H9 (cell line): ENCODE results near the gene CD84. TPM values are rescaled to one million over a fixed set of nuclear protein-coding genes. Genes with fewer than 3 reads are reported as not detected.
"Not testable (repeated sequence)": the region's sequence is repeated elsewhere in the genome, so short reads cannot be mapped to it uniquely, and the experiment has no call there.

Experiments used
- DNase-seq: peaks from one replicate; pipeline ENCODE4 v3.0.0-alpha.2; 2017
- H2AFZ ChIP-seq: one replicate; pipeline ENCODE4 v1.6.1; 2013; ENCODE audit warnings: mild to moderate bottlenecking, low read length, control low read depth, moderate library complexity
- H2AK5ac ChIP-seq: 2 replicates; pipeline ENCODE4 v1.6.1; 2013; ENCODE audit warnings: low read length, control low read depth, mixed read lengths; ENCODE audit not compliant: insufficient read length
- H2BK120ac ChIP-seq: one replicate; pipeline ENCODE4 v1.6.1; 2013; ENCODE audit warnings: low read depth, mild to moderate bottlenecking, low read length, control low read depth, inconsistent platforms; ENCODE audit not compliant: poor library complexity, severe bottlenecking
- H2BK12ac ChIP-seq: 2 replicates; pipeline ENCODE4 v1.6.1; 2013; ENCODE audit warnings: low read length, control low read depth, mixed read lengths, low read depth; ENCODE audit not compliant: insufficient read length
- H2BK15ac ChIP-seq: 2 replicates; pipeline ENCODE4 v1.6.1; 2013; ENCODE audit warnings: low read depth, low read length, control low read depth
- H2BK20ac ChIP-seq: one replicate; pipeline ENCODE4 v1.6.1; 2013; ENCODE audit warnings: low read depth, mild to moderate bottlenecking, low read length, control low read depth, inconsistent platforms; ENCODE audit not compliant: poor library complexity, severe bottlenecking
- H2BK5ac ChIP-seq: 2 replicates; pipeline ENCODE4 v1.6.1; 2013; ENCODE audit warnings: low read length, control low read depth, mixed read lengths; ENCODE audit not compliant: insufficient read length
- H3K14ac ChIP-seq: 2 replicates; pipeline ENCODE4 v1.6.1; 2013; ENCODE audit warnings: low read length, control low read depth; ENCODE audit not compliant: insufficient read depth
- H3K18ac ChIP-seq: 2 replicates; pipeline ENCODE4 v1.6.1; 2013; ENCODE audit warnings: low read depth, mild to moderate bottlenecking, mixed read lengths, low read length, control low read depth; ENCODE audit not compliant: insufficient read length
- H3K23ac ChIP-seq: 2 replicates; pipeline ENCODE4 v1.6.1; 2013; ENCODE audit warnings: low read length, control low read depth, mixed read lengths, low read depth; ENCODE audit not compliant: insufficient read length
- H3K23me2 ChIP-seq: 2 replicates; pipeline ENCODE4 v1.6.1; 2013; ENCODE audit warnings: low read depth, mild to moderate bottlenecking, mixed read lengths, low read length, control low read depth; ENCODE audit not compliant: insufficient read length, poor library complexity, severe bottlenecking
- H3K27ac ChIP-seq: 2 replicates; pipeline ENCODE4 v1.5.1; 2013; ENCODE audit warnings: low read length, control low read depth, mixed read lengths, low read depth; ENCODE audit not compliant: insufficient read length
- H3K27me3 ChIP-seq: 2 replicates; pipeline ENCODE4 v1.6.1; 2013; ENCODE audit warnings: low read length, control low read depth, inconsistent platforms; ENCODE audit not compliant: insufficient read depth
- H3K4ac ChIP-seq: 2 replicates; pipeline ENCODE4 v1.6.1; 2013; ENCODE audit warnings: low read depth, mild to moderate bottlenecking, control low read depth, inconsistent platforms, low read length, moderate library complexity
- H3K4me1 ChIP-seq: 2 replicates; pipeline ENCODE4 v1.6.1; 2013; ENCODE audit warnings: low read length, control low read depth, inconsistent platforms; ENCODE audit not compliant: insufficient read depth
- H3K4me2 ChIP-seq: 2 replicates; pipeline ENCODE4 v1.6.1; 2013; ENCODE audit warnings: low read length, control low read depth, mixed read lengths; ENCODE audit not compliant: insufficient read length, insufficient read depth
- H3K56ac ChIP-seq: 2 replicates; pipeline ENCODE4 v1.6.1; 2013; ENCODE audit warnings: low read depth, mild to moderate bottlenecking, mixed read lengths, low read length, control low read depth; ENCODE audit not compliant: insufficient read length
- H3K79me1 ChIP-seq: 2 replicates; pipeline ENCODE4 v1.6.1; 2013; ENCODE audit warnings: low read depth, mild to moderate bottlenecking, moderate library complexity, low read length, control low read depth, inconsistent platforms; ENCODE audit not compliant: insufficient read depth, poor library complexity, severe bottlenecking
- H3K79me2 ChIP-seq: 2 replicates; pipeline ENCODE4 v1.6.1; 2013; ENCODE audit warnings: low read length, control low read depth, inconsistent platforms; ENCODE audit not compliant: insufficient read depth
- H3K9ac ChIP-seq: 2 replicates; pipeline ENCODE4 v1.6.1; 2013; ENCODE audit warnings: low read length, control low read depth, mixed read lengths; ENCODE audit not compliant: insufficient read length; ENCODE audit errors: extremely low read depth
- H3K9me3 ChIP-seq: one replicate; pipeline ENCODE4 v1.6.1; 2013; ENCODE audit warnings: low read depth, low read length, inconsistent platforms; ENCODE audit not compliant: control insufficient read depth
- H3T11ph ChIP-seq: one replicate; pipeline ENCODE4 v1.6.1; 2013; ENCODE audit warnings: mild to moderate bottlenecking, low read length, control low read depth, inconsistent platforms
- H4K20me1 ChIP-seq: one replicate; pipeline ENCODE4 v1.6.1; 2013; ENCODE audit not compliant: control insufficient read depth, insufficient read length, insufficient read depth
- H4K5ac ChIP-seq: 2 replicates; pipeline ENCODE4 v1.6.1; 2013; ENCODE audit warnings: low read depth, mild to moderate bottlenecking, mixed read lengths, low read length, control low read depth; ENCODE audit not compliant: insufficient read length
- H4K8ac ChIP-seq: replicated peaks from 2 replicates; pipeline ENCODE4 v1.6.1; 2013; ENCODE audit warnings: low read length, control low read depth, mixed read lengths, low read depth; ENCODE audit not compliant: insufficient read length
- H4K91ac ChIP-seq: 2 replicates; pipeline ENCODE4 v1.6.1; 2013; ENCODE audit warnings: low read depth, mild to moderate bottlenecking, moderate library complexity, mixed read lengths, low read length, control low read depth; ENCODE audit not compliant: insufficient read length
- H3K27ac Mint-ChIP-seq, 3 experiments: 2 replicates in 2 of 3; 3 replicates in 1 of 3; pipeline ENCODE4 v1.8.0; 2020 to 2021; ENCODE audit warnings: mixed read lengths in 3 of 3, mild to moderate bottlenecking in 1 of 3, moderate library complexity in 1 of 3
- H3K27me3 Mint-ChIP-seq: 2 replicates; pipeline ENCODE4 v1.8.0; 2021; ENCODE audit warnings: low read depth, mild to moderate bottlenecking, moderate library complexity, mixed read lengths
- H3K36me3 Mint-ChIP-seq, 3 experiments: 2 replicates in 2 of 3; 3 replicates in 1 of 3; pipeline ENCODE4 v1.8.0; 2020 to 2021; ENCODE audit warnings: low read depth in 3 of 3, mixed read lengths in 3 of 3; ENCODE audit not compliant: insufficient read depth in 1 of 3
- H3K4me1 Mint-ChIP-seq, 2 experiments: 2 replicates each; pipeline ENCODE4 v1.8.0; 2020; ENCODE audit warnings: mixed read lengths in 2 of 2
- H3K4me3 Mint-ChIP-seq, 2 experiments: 2 replicates in 1 of 2; 3 replicates in 1 of 2; pipeline ENCODE4 v1.8.0; 2020 to 2021; ENCODE audit warnings: mild to moderate bottlenecking in 2 of 2, mixed read lengths in 2 of 2, moderate library complexity in 1 of 2
- H3K9me3 Mint-ChIP-seq, 2 experiments: 2 replicates in 1 of 2; 3 replicates in 1 of 2; pipeline ENCODE4 v1.8.0; 2020; ENCODE audit warnings: mild to moderate bottlenecking in 2 of 2, mixed read lengths in 2 of 2, moderate library complexity in 1 of 2
- WGBS: extraction: QIAGEN DNeasy Blood & Tissue Kit; methylation state at CpG from one replicate; pipeline ENCODE4 v1.1.7; 2013; ENCODE audit warnings: missing lambda C conversion rate, low lambda C conversion rate, mixed read lengths; ENCODE audit not compliant: insufficient read length; ENCODE audit errors: extremely low coverage; 5-methylcytosine and 5-hydroxymethylcytosine counted together
- total RNA-seq: library from RNA; stranded (reverse); gene quantifications from 2 replicates; pipeline ENCODE4 v1.2.1, GENCODE V29; 2021

Gene CD84
- total RNA-seq, 1 experiment from 2014 or later: not detected

- not testable (repeated sequence) for H4K5ac ChIP-seq, H2AFZ ChIP-seq, H2BK120ac ChIP-seq, H3K9ac ChIP-seq, H4K20me1 ChIP-seq, H3K4me2 ChIP-seq, H3K4me3 Mint-ChIP-seq, H3K9me3 ChIP-seq, H3K4me1 Mint-ChIP-seq, H3K79me1 ChIP-seq, DNase-seq, H3K27ac Mint-ChIP-seq, H3K23me2 ChIP-seq, H2AK5ac ChIP-seq, H3K23ac ChIP-seq, H2BK5ac ChIP-seq, H3K56ac ChIP-seq, H4K8ac ChIP-seq, H2BK12ac ChIP-seq, H3K27me3 ChIP-seq, H3K27ac ChIP-seq, H3T11ph ChIP-seq, H3K27me3 Mint-ChIP-seq, H3K14ac ChIP-seq, H3K4ac ChIP-seq, H2BK20ac ChIP-seq, H3K79me2 ChIP-seq, H4K91ac ChIP-seq, H2BK15ac ChIP-seq, H3K18ac ChIP-seq, H3K4me1 ChIP-seq
- Mint-ChIP-seq H3K36me3 (peaks cover 12 to 45% (median 18%) of the 10 kb centered on the region in 3 experiments), H3K9me3 (peaks cover 43 to 45% of the 10 kb centered on the region in 2 experiments)
- no CpG with 5 or more reads among the region's 29 CpGs for whole genome bisulfite sequencing
Measured at GRCh38 chr1:160531809-160532556, 47.3 kb downstream of the CD84 start.

- H3K27ac Mint-ChIP-seq, H2BK5ac ChIP-seq, H3K23me2 ChIP-seq, H3T11ph ChIP-seq, H2BK20ac ChIP-seq, H3K56ac ChIP-seq, H3K4me1 Mint-ChIP-seq, H3K4ac ChIP-seq, H3K18ac ChIP-seq, H2BK120ac ChIP-seq, H2AK5ac ChIP-seq, H2BK15ac ChIP-seq, H3K4me3 Mint-ChIP-seq, H3K27me3 Mint-ChIP-seq, H2AFZ ChIP-seq, H3K14ac ChIP-seq, H4K5ac ChIP-seq, H4K91ac ChIP-seq, H3K4me2 ChIP-seq, H3K9me3 ChIP-seq, DNase-seq, H3K79me2 ChIP-seq, H3K23ac ChIP-seq, H3K27me3 ChIP-seq, H2BK12ac ChIP-seq, H3K79me1 ChIP-seq, H3K27ac ChIP-seq, H4K8ac ChIP-seq, H4K20me1 ChIP-seq, H3K9ac ChIP-seq, H3K4me1 ChIP-seq: not testable (repeated sequence)
- Mint-ChIP-seq H3K9me3 (peaks cover 46 to 50% of the 10 kb centered on the region in 2 experiments), H3K36me3 (peaks cover 8 to 33% (median 14%) of the 10 kb centered on the region in 3 experiments)
- no CpG with 5 or more reads among the region's 7 CpGs for WGBS
Measured at GRCh38 chr1:160529401-160529952, 49.8 kb downstream of the CD84 start.
